Suprapubic skin (tissue), 3 donors: ENCODE measurements around the gene MBNL2.

Experiments
- POLR2AphosphoS5 ChIP-seq, 3 donors: sonication (generic); formaldehyde crosslinking; IDR thresholded peaks; one replicate each; pipeline ENCODE4 v1.6.1; 2017; ENCODE audit warnings: antibody characterized with exemption in 3 of 3
- TF ChIP-seq, protein P1 (sequence below), 2 donors: fragments of 200-600 bp in 1 of 2; fragments of 450-650 bp in 1 of 2; sonication (generic) in 1 of 2; IDR thresholded peaks; one replicate each; pipeline ENCODE4 v1.5.1; 2016 to 2019; ENCODE audit warnings: antibody characterized with exemption in 2 of 2, mild to moderate bottlenecking in 1 of 2, moderate library complexity in 1 of 2

- TF ChIP-seq, protein P1, sequence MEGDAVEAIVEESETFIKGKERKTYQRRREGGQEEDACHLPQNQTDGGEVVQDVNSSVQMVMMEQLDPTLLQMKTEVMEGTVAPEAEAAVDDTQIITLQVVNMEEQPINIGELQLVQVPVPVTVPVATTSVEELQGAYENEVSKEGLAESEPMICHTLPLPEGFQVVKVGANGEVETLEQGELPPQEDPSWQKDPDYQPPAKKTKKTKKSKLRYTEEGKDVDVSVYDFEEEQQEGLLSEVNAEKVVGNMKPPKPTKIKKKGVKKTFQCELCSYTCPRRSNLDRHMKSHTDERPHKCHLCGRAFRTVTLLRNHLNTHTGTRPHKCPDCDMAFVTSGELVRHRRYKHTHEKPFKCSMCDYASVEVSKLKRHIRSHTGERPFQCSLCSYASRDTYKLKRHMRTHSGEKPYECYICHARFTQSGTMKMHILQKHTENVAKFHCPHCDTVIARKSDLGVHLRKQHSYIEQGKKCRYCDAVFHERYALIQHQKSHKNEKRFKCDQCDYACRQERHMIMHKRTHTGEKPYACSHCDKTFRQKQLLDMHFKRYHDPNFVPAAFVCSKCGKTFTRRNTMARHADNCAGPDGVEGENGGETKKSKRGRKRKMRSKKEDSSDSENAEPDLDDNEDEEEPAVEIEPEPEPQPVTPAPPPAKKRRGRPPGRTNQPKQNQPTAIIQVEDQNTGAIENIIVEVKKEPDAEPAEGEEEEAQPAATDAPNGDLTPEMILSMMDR (IDR thresholded peaks at IDR 0.05) = no peak
- TF ChIP-seq POLR2AphosphoS5 (IDR thresholded peaks at IDR 0.05) = no peak
Measured at GRCh38 chr13:97283888-97284287, 61.8 kb downstream of the MBNL2 start.
